RWPE2 (cell line): ENCODE measurements around the gene DPF1.

ENCODE experiments used
- ATAC-seq: fragments of 200-7000 bp; cut with Tn5 transposase; 3 replicates; pipeline ENCODE4 v1.9.1; 2021; ENCODE audit warnings: low read depth
- DNase-seq: peaks from one replicate; pipeline ENCODE4 v3.0.0-alpha.2; 2020; ENCODE audit warnings: low spot score
- H3K27ac ChIP-seq: fragments of 450-650 bp; 2 replicates; pipeline ENCODE4 v1.5.1; 2017; ENCODE audit warnings: mild to moderate bottlenecking; ENCODE audit not compliant: poor library complexity, severe bottlenecking
- H3K27me3 ChIP-seq: fragments of 250-450 bp; sonication (Bioruptor Pico); 2 replicates; pipeline ENCODE4 v1.5.1; 2021; ENCODE audit warnings: mild to moderate bottlenecking, moderate library complexity; ENCODE audit not compliant: insufficient read depth, poor library complexity, severe bottlenecking
- H3K36me3 ChIP-seq: fragments of 250-450 bp; sonication (Bioruptor Pico); 2 replicates; pipeline ENCODE4 v1.5.1; 2020; ENCODE audit warnings: low read depth, mild to moderate bottlenecking, moderate library complexity
- H3K4me1 ChIP-seq: fragments of 250-450 bp; sonication (Bioruptor Pico); 2 replicates; pipeline ENCODE4 v1.5.1; 2021; ENCODE audit warnings: mild to moderate bottlenecking, moderate library complexity; ENCODE audit not compliant: insufficient read depth, poor library complexity, severe bottlenecking
- H3K4me3 ChIP-seq: fragments of 250-450 bp; sonication (Bioruptor Pico); 2 replicates; pipeline ENCODE4 v1.5.1; 2021; ENCODE audit warnings: mild to moderate bottlenecking, moderate library complexity; ENCODE audit not compliant: severe bottlenecking
- H3K9me3 ChIP-seq: fragments of 250-450 bp; sonication (Bioruptor Pico); 2 replicates; pipeline ENCODE4 v1.5.1; 2021; ENCODE audit warnings: mild to moderate bottlenecking, moderate library complexity; ENCODE audit not compliant: severe bottlenecking
- TF ChIP-seq, protein P1 (sequence below): fragments of 450-650 bp; IDR thresholded peaks from one replicate; pipeline ENCODE4 v1.5.1; 2017; ENCODE audit warnings: mild to moderate bottlenecking, moderate library complexity; ENCODE audit not compliant: poor library complexity, severe bottlenecking

DPF1 gene

DNA sequence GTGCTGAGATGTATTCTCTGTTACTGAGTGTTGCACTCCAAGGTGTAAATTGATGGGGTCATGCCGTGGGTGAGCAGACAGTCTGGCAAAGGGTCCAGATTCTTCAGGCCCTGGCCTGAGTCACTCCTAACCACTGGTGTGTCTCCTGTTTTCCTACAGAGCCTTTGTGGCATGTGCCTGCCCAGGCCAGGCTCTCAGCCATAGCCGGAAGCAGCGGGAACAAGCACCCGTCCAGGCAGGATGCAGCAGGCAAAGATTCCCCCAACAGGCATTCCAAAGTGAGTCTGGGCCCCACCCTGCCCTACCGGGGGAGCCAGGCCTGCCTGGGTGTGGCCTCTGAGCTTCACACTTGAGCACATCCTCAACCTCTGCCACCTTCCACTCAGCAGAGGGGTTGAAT lies 61.9 kb downstream of the DPF1 start:
- ATAC-seq (peak; percentile 56; the same call in 2 of the 3 replicates), DNase-seq (no peak)
- Histone ChIP-seq H3K27me3 (no peaks in the 10 kb centered on the region), H3K9me3 (no peaks in the 10 kb centered on the region), H3K27ac (peak overlapping the region; percentile 8), H3K4me1 (no peaks in the 10 kb centered on the region), H3K36me3 (peaks cover 69% of the 10 kb centered on the region), H3K4me3 (no peak overlapping the region)
- TF ChIP-seq, protein P1, sequence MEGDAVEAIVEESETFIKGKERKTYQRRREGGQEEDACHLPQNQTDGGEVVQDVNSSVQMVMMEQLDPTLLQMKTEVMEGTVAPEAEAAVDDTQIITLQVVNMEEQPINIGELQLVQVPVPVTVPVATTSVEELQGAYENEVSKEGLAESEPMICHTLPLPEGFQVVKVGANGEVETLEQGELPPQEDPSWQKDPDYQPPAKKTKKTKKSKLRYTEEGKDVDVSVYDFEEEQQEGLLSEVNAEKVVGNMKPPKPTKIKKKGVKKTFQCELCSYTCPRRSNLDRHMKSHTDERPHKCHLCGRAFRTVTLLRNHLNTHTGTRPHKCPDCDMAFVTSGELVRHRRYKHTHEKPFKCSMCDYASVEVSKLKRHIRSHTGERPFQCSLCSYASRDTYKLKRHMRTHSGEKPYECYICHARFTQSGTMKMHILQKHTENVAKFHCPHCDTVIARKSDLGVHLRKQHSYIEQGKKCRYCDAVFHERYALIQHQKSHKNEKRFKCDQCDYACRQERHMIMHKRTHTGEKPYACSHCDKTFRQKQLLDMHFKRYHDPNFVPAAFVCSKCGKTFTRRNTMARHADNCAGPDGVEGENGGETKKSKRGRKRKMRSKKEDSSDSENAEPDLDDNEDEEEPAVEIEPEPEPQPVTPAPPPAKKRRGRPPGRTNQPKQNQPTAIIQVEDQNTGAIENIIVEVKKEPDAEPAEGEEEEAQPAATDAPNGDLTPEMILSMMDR: no peak
